Panc1 (cell line): Measurements from ENCODE around the gene PYGO1. TPM values are rescaled to one million over a fixed set of nuclear protein-coding genes. Genes with fewer than 3 reads are reported as not detected.
"Not testable (repeated sequence)": the region's sequence is repeated elsewhere in the genome, so short reads cannot be mapped to it uniquely, and the experiment has no call there.

Source experiments
- ATAC-seq: fragments of 200-7000 bp; cut with Tn5 transposase; 2 replicates; pipeline ENCODE4 v1.9.1; 2020; ENCODE audit warnings: mild to moderate bottlenecking, moderate library complexity
- BruUV-seq: library from RNA; stranded (reverse); fragments of 400-500 nt; replicated peaks from 2 replicates; lab custom pipeline; 2021; lab: Mats Ljungman, UMichigan
- CTCF ChIA-PET: fragments of 300-600 bp; sonication (Branson Sonifier 250); formaldehyde crosslinking; loops from one replicate; lab custom pipeline; 2022; ENCODE audit warnings: antibody characterized with exemption; lab: Charles Lee
- POLR2A ChIA-PET: fragments of 300-600 bp; sonication (Branson Sonifier 250); formaldehyde crosslinking; loops from one replicate; lab custom pipeline; 2022; ENCODE audit warnings: antibody characterized with exemption; lab: Charles Lee
- DNase-seq: peaks from one replicate; pipeline ENCODE4 v3.0.0-alpha.2; 2010; ENCODE audit warnings: low read depth, low spot score
- H3K27ac ChIP-seq: 2 replicates; pipeline ENCODE4 v1.5.1; 2011; ENCODE audit warnings: mild to moderate bottlenecking, low read length, inconsistent platforms
- H3K27me3 ChIP-seq: fragments of 200-500 bp; sonication (Bioruptor generic); 2 replicates; pipeline ENCODE4 v1.6.0; 2014; ENCODE audit warnings: low read length, inconsistent platforms; ENCODE audit not compliant: control insufficient read depth, insufficient read depth
- H3K36me3 ChIP-seq: fragments of 200-500 bp; sonication (Bioruptor generic); 2 replicates; pipeline ENCODE4 v1.5.1; 2014; ENCODE audit warnings: inconsistent platforms, mild to moderate bottlenecking, low read length, moderate library complexity; ENCODE audit not compliant: control insufficient read depth, insufficient read depth
- H3K4me1 ChIP-seq: 2 replicates; pipeline ENCODE4 v1.5.1; 2011; ENCODE audit warnings: inconsistent platforms, mild to moderate bottlenecking, low read length, moderate library complexity; ENCODE audit not compliant: control insufficient read depth, insufficient read depth
- H3K4me3 ChIP-seq, 2 experiments: 2 replicates each; pipeline ENCODE4 v1.5.1; 2011 to 2012; ENCODE audit warnings: low read depth in 2 of 2, low read length in 2 of 2, mild to moderate bottlenecking in 2 of 2, inconsistent platforms in 1 of 2, moderate library complexity in 1 of 2
- H3K9me3 ChIP-seq: fragments of 200-500 bp; sonication (Bioruptor generic); 2 replicates; pipeline ENCODE4 v1.5.1; 2014; ENCODE audit warnings: low read depth, mild to moderate bottlenecking, inconsistent platforms, low read length, moderate library complexity; ENCODE audit not compliant: control insufficient read depth, insufficient read depth
- CTCF ChIP-seq: fragments of 450-650 bp; IDR thresholded peaks from 2 replicates; pipeline ENCODE4 v1.5.1; 2017; ENCODE audit warnings: mild to moderate bottlenecking
- POLR2AphosphoS5 ChIP-seq: IDR thresholded peaks from 2 replicates; pipeline ENCODE4 v1.6.1; 2012; ENCODE audit warnings: mild to moderate bottlenecking, low read depth, low read length, moderate library complexity
- REST ChIP-seq, 2 experiments: IDR thresholded peaks; 2 replicates each; pipeline ENCODE4 v1.6.1; 2011 to 2012; ENCODE audit warnings: low read depth in 2 of 2, control low read depth in 1 of 2, low read length in 1 of 2, mild to moderate bottlenecking in 1 of 2, moderate library complexity in 1 of 2; ENCODE audit not compliant: insufficient read depth in 1 of 2
- SIN3A ChIP-seq: IDR thresholded peaks from 2 replicates; pipeline ENCODE4 v1.6.1; 2012; ENCODE audit warnings: low read depth, mild to moderate bottlenecking, low read length, moderate library complexity, borderline replicate concordance; ENCODE audit not compliant: insufficient read depth
- TCF7L2 ChIP-seq: IDR thresholded peaks from 2 replicates; pipeline ENCODE4 v1.6.1; 2011; ENCODE audit warnings: mild to moderate bottlenecking, low read depth, low read length, inconsistent platforms
- in situ Hi-C: cut with HindIII; loops from 2 replicates; pipeline ENCODE4 v1.10.0; 2016; ENCODE audit warnings: low sequenced_read_pairs, low pct_unique_long_range_greater_than_20kb
- intact Hi-C: fragments of 100-400 bp; cut with micrococcal nuclease; formaldehyde crosslinking; loops from one replicate; pipeline ENCODE4 v1.10.0; 2022; ENCODE audit not compliant: unreplicated experiment
- total RNA-seq: library from RNA; stranded (reverse); gene quantifications from one replicate; pipeline ENCODE4 v1.2.1, GENCODE V29; 2021; ENCODE audit not compliant: unreplicated experiment

Gene PYGO1
- total RNA-seq, 1 experiment from 2014 or later, result 2.4 TPM

- intact Hi-C loops, result no loop called here
- no peak overlapping the region for H3K27ac ChIP-seq
- no peak overlapping the region for H3K4me3 ChIP-seq
- H3K27me3 ChIP-seq, result no peaks in the 10 kb centered on the region
- no peaks in the 10 kb centered on the region for H3K9me3 ChIP-seq
- H3K4me1 ChIP-seq, result no peaks in the 10 kb centered on the region
- POLR2A ChIA-PET, result no interaction called here
- no peak for DNase-seq
- CTCF ChIA-PET, result no interaction called here
- H3K36me3 ChIP-seq, result no peaks in the 10 kb centered on the region
- in situ Hi-C loops, result no loop called here
- no peak for TF ChIP-seq POLR2AphosphoS5
- no peak for TF ChIP-seq TCF7L2
- TF ChIP-seq CTCF, result no peak
- no peak for TF ChIP-seq REST (IDR thresholded peaks at IDR 0.05; ENCODE audit: insufficient read depth in 1 of 2, low read depth in 2 of 2, low read length in 1 of 2)
- BruUV-seq, result no TSS peak
- ATAC-seq, result no peak
These were observed 80.6 kb downstream of the PYGO1 start for GRCh38 chr15:55507567-55507966.

DNA sequence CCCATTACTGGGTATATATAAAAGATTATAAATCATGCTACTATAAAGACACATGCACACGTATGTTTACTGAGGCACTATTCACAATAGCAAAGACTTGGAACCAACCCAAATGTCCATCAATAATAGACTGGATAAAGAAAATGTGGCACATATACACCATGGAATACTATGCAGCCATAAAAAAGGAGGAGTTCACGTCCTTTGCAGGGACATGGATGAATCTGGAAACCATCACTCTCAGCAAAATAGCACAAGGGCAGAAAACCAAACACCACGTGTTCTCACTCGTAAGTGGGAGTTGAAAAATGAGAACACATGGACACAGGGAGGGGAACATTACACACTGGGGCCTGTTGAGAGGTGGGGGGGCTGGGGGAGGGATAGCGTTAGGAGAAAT lies 82.7 kb downstream of the PYGO1 start:
- H3K36me3 ChIP-seq, H3K27me3 ChIP-seq, in situ Hi-C loops, H3K27ac ChIP-seq, H3K4me1 ChIP-seq, H3K9me3 ChIP-seq, POLR2A ChIA-PET, intact Hi-C loops, H3K4me3 ChIP-seq, ATAC-seq, DNase-seq, CTCF ChIA-PET, BruUV-seq: not testable (repeated sequence)

- H3K4me1 ChIP-seq, result peaks cover 3% of the 10 kb centered on the region; the same call in 1 of the 2 replicates
- BruUV-seq, result no TSS peak
- ChIA-PET CTCF (no interaction called here), POLR2A (no interaction called here)
- intact Hi-C loops, result no loop called here
- H3K36me3 ChIP-seq, result no peaks in the 10 kb centered on the region
- ATAC-seq, result no peak
- H3K4me3 ChIP-seq, result peak overlapping the region in 1 of 2 experiments; percentile 97; a peak in 2 of 4 replicates
- no peak for DNase-seq
- H3K9me3 ChIP-seq, result no peaks in the 10 kb centered on the region
- TF ChIP-seq SIN3A (no peak), REST (IDR thresholded peaks at IDR 0.05; ENCODE audit: insufficient read depth in 1 of 2, low read depth in 2 of 2, low read length in 1 of 2) (no peak), POLR2AphosphoS5 (no peak), CTCF (no peak), TCF7L2 (no peak)
- in situ Hi-C loops, result no loop called here
- H3K27me3 ChIP-seq, result no peaks in the 10 kb centered on the region
- H3K27ac ChIP-seq, result no peak overlapping the region
These were observed 89.0 kb downstream of the PYGO1 start for GRCh38 chr15:55499151-55499550.
